SK-N-SH treated with all-trans-retinoic acid at 6 μM for 48 hours (cell line): ENCODE data around the gene SKIC3.

ENCODE experiments used
- CSDC2 ChIP-seq: fragments of 250-450 bp; sonication (Bioruptor Pico); IDR thresholded peaks from 2 replicates; pipeline ENCODE4 v1.5.0; 2020; ENCODE audit warnings: mild to moderate bottlenecking, moderate library complexity
- GLIS3 ChIP-seq: fragments of 250-450 bp; sonication (Bioruptor Pico); IDR thresholded peaks from 2 replicates; pipeline ENCODE4 v1.5.0; 2020; ENCODE audit warnings: mild to moderate bottlenecking, moderate library complexity
- ISL1 ChIP-seq: fragments of 250-450 bp; sonication (Bioruptor Pico); IDR thresholded peaks from 2 replicates; pipeline ENCODE4 v2.1.2; 2022; ENCODE audit warnings: mild to moderate bottlenecking, moderate library complexity
- OSR1 ChIP-seq: fragments of 250-450 bp; sonication (Bioruptor Pico); IDR thresholded peaks from 2 replicates; pipeline ENCODE4 v1.8.0; 2022; ENCODE audit warnings: moderate library complexity, mild to moderate bottlenecking, inconsistent platforms
- TOX ChIP-seq: fragments of 250-450 bp; sonication (Bioruptor Pico); IDR thresholded peaks from 2 replicates; pipeline ENCODE4 v1.8.0; 2021; ENCODE audit warnings: mild to moderate bottlenecking, moderate library complexity, borderline replicate concordance
- ZC3H10 ChIP-seq: fragments of 250-450 bp; sonication (Bioruptor Pico); IDR thresholded peaks from 2 replicates; pipeline ENCODE4 v1.5.1; 2021; ENCODE audit warnings: mild to moderate bottlenecking, moderate library complexity
- ZFP3 ChIP-seq: fragments of 250-450 bp; sonication (Bioruptor Pico); IDR thresholded peaks from 2 replicates; pipeline ENCODE4 v1.5.0; 2020; ENCODE audit warnings: mild to moderate bottlenecking, moderate library complexity
- ZFP30 ChIP-seq: fragments of 450-650 bp; formaldehyde crosslinking; IDR thresholded peaks from 2 replicates; pipeline ENCODE4 v1.5.0; 2022; ENCODE audit warnings: mild to moderate bottlenecking, moderate library complexity
- ZNF565 ChIP-seq: fragments of 450-650 bp; formaldehyde crosslinking; conservative IDR thresholded peaks from 2 replicates; pipeline ENCODE4 v1.5.0; 2020; ENCODE audit warnings: low read depth, mild to moderate bottlenecking, moderate library complexity
- ZNF70 ChIP-seq: fragments of 450-650 bp; formaldehyde crosslinking; IDR thresholded peaks from 2 replicates; pipeline ENCODE4 v1.5.0; 2020; ENCODE audit warnings: mild to moderate bottlenecking, moderate library complexity
- TF ChIP-seq, protein P1 (sequence below): fragments of 250-450 bp; sonication (Bioruptor Pico); IDR thresholded peaks from 2 replicates; pipeline ENCODE4 v1.8.0; 2020; ENCODE audit warnings: mild to moderate bottlenecking, moderate library complexity, borderline replicate concordance
- TF ChIP-seq, protein P2 (sequence below): fragments of 250-450 bp; sonication (Bioruptor Pico); IDR thresholded peaks from 2 replicates; pipeline ENCODE4 v1.5.1; 2021; ENCODE audit warnings: mild to moderate bottlenecking, moderate library complexity
- TF ChIP-seq, protein P3 (sequence below): fragments of 250-450 bp; sonication (Bioruptor Pico); IDR thresholded peaks from 2 replicates; pipeline ENCODE4 v1.8.0; 2021; ENCODE audit warnings: low read depth, mild to moderate bottlenecking, moderate library complexity, borderline replicate concordance
- TF ChIP-seq, protein P4 (sequence below): fragments of 250-450 bp; sonication (Bioruptor Pico); IDR thresholded peaks from 2 replicates; pipeline ENCODE4 v1.5.1; 2020; ENCODE audit warnings: low read depth, mild to moderate bottlenecking, moderate library complexity

DNA sequence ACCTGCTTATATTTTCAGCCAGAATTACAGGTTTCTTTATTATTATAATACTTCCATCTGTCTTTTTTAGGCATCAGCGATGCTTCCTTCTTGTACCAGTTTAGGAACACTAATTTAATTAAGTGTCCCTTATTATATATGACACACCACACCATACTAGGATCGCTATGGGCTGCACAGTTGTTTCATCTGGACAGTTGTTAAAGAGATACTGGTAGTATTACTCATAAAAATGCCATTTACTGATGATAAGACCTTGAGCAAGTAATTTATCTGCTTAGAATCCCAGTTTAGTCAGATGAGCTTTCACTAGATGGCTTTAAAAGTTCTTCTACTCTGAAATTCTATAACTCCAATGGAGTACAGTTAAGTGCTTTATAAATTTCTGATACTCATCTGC, 17.2 kb upstream of the SKIC3 start:
- TF ChIP-seq, protein P1, sequence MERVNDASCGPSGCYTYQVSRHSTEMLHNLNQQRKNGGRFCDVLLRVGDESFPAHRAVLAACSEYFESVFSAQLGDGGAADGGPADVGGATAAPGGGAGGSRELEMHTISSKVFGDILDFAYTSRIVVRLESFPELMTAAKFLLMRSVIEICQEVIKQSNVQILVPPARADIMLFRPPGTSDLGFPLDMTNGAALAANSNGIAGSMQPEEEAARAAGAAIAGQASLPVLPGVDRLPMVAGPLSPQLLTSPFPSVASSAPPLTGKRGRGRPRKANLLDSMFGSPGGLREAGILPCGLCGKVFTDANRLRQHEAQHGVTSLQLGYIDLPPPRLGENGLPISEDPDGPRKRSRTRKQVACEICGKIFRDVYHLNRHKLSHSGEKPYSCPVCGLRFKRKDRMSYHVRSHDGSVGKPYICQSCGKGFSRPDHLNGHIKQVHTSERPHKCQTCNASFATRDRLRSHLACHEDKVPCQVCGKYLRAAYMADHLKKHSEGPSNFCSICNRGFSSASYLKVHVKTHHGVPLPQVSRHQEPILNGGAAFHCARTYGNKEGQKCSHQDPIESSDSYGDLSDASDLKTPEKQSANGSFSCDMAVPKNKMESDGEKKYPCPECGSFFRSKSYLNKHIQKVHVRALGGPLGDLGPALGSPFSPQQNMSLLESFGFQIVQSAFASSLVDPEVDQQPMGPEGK: no peak
- TF ChIP-seq ZNF70: no peak
- TF ChIP-seq, protein P2, sequence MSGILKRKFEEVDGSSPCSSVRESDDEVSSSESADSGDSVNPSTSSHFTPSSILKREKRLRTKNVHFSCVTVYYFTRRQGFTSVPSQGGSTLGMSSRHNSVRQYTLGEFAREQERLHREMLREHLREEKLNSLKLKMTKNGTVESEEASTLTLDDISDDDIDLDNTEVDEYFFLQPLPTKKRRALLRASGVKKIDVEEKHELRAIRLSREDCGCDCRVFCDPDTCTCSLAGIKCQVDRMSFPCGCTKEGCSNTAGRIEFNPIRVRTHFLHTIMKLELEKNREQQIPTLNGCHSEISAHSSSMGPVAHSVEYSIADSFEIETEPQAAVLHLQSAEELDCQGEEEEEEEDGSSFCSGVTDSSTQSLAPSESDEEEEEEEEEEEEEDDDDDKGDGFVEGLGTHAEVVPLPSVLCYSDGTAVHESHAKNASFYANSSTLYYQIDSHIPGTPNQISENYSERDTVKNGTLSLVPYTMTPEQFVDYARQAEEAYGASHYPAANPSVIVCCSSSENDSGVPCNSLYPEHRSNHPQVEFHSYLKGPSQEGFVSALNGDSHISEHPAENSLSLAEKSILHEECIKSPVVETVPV (CRISPR knock-in tag): no peak
- no peak for TF ChIP-seq ZFP30 (CRISPR knock-in tag)
- TF ChIP-seq TOX (CRISPR knock-in tag): no peak
- TF ChIP-seq ZNF565 (CRISPR knock-in tag): no peak
- TF ChIP-seq ZFP3 (CRISPR knock-in tag): no peak
- TF ChIP-seq, protein P3, sequence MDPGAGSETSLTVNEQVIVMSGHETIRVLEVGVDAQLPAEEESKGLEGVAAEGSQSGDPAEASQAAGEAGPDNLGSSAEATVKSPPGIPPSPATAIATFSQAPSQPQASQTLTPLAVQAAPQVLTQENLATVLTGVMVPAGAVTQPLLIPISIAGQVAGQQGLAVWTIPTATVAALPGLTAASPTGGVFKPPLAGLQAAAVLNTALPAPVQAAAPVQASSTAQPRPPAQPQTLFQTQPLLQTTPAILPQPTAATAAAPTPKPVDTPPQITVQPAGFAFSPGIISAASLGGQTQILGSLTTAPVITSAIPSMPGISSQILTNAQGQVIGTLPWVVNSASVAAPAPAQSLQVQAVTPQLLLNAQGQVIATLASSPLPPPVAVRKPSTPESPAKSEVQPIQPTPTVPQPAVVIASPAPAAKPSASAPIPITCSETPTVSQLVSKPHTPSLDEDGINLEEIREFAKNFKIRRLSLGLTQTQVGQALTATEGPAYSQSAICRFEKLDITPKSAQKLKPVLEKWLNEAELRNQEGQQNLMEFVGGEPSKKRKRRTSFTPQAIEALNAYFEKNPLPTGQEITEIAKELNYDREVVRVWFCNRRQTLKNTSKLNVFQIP (CRISPR knock-in tag): no peak
- no peak for TF ChIP-seq OSR1 (CRISPR knock-in tag)
- TF ChIP-seq CSDC2 (CRISPR knock-in tag): no peak
- TF ChIP-seq ZC3H10 (CRISPR knock-in tag): no peak
- TF ChIP-seq GLIS3 (CRISPR knock-in tag): no peak
- TF ChIP-seq, protein P4, sequence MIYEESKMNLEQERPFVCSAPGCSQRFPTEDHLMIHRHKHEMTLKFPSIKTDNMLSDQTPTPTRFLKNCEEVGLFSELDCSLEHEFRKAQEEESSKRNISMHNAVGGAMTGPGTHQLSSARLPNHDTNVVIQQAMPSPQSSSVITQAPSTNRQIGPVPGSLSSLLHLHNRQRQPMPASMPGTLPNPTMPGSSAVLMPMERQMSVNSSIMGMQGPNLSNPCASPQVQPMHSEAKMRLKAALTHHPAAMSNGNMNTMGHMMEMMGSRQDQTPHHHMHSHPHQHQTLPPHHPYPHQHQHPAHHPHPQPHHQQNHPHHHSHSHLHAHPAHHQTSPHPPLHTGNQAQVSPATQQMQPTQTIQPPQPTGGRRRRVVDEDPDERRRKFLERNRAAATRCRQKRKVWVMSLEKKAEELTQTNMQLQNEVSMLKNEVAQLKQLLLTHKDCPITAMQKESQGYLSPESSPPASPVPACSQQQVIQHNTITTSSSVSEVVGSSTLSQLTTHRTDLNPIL (CRISPR knock-in tag): no peak
- TF ChIP-seq ISL1 (CRISPR knock-in tag): peak; percentile 13; the same call in 1 of the 2 replicates
